ENCODE measurements around the gene NPTX1. TPM values are rescaled to one million over a fixed set of nuclear protein-coding genes. Genes with fewer than 3 reads are reported as not detected.

NPTX1 gene
- total and polyA plus RNA-seq, 9 of the 15 experiments (the other 6 are each of a cell fraction or from before 2014, with no cell fraction given): 0.04 TPM; not detected in 8

- TF ChIP-seq ZNF282 (CRISPR knock-in tag; IDR thresholded peaks at IDR 0.05) (no peak), MITF (IDR thresholded peaks at IDR 0.05) (no peak), KDM1A (IDR thresholded peaks at IDR 0.05) (peak; percentile 89; a peak in 2 of 4 replicates), SMAD4 (CRISPR knock-in tag; conservative IDR thresholded peaks at IDR 0.05) (0 out of 2 replicates have a peak, but pooled peaks have one; percentile 52), NELFE (IDR thresholded peaks at IDR 0.05; ENCODE audit: insufficient read depth, insufficient read length) (no peak), ZNF253 (CRISPR knock-in tag; conservative IDR thresholded peaks at IDR 0.05) (no peak), NFYB (IDR thresholded peaks at IDR 0.05; ENCODE audit: extremely low read depth, insufficient read length) (no peak), FOXK2 (conservative IDR thresholded peaks at IDR 0.05 in 1 of 2, IDR thresholded peaks at IDR 0.05 in 1 of 2; ENCODE audit: low read depth in 2 of 2) (no peak), ZNF699 (CRISPR knock-in tag; IDR thresholded peaks at IDR 0.05; ENCODE audit: insufficient replicate concordance) (no peak), CEBPB (tag; IDR thresholded peaks at IDR 0.05) (no peak), TCFL5 (CRISPR knock-in tag; conservative IDR thresholded peaks at IDR 0.05) (no peak), NCOA1 (IDR thresholded peaks at IDR 0.05; ENCODE audit: low read depth) (no peak), UBTF (IDR thresholded peaks at IDR 0.05; ENCODE audit: borderline replicate concordance in 1 of 2, low read depth in 2 of 2, low read length in 2 of 2) (0 out of 4 replicates have a peak, but pooled peaks of 1 of the 2 experiments have one; percentile 32), KLF16 (IDR thresholded peaks at IDR 0.05) (peak; percentile 70; the same call in 1 of the 2 replicates), RCOR1 (IDR thresholded peaks at IDR 0.05; ENCODE audit: borderline replicate concordance in 1 of 2, low read depth in 2 of 2, low read length in 2 of 2) (peak in 1 of 2 experiments; percentile 73; a peak in 2 of 4 replicates), MAFF (IDR thresholded peaks at IDR 0.05; ENCODE audit: low read length) (no peak), NONO (IDR thresholded peaks at IDR 0.05; ENCODE audit: low read depth in 2 of 2, low read length in 1 of 2) (no peak), EGR1 (conservative IDR thresholded peaks at IDR 0.05) (peak; percentile 71)
Measured at GRCh38 chr17:80456465-80457235, 19.8 kb downstream of the NPTX1 start (continued).
